Measurements from ENCODE around the gene SNX27.
"Not testable (repeated sequence)": the region's sequence is repeated elsewhere in the genome, so short reads cannot be mapped to it uniquely, and the experiment has no call there.

The SNX27 gene

GRCh38 chr1:151615711-151616504 is 4.1 kb downstream of the SNX27 start:
- Mint-ChIP-seq H3K36me3 (ENCODE audit: low read depth) (peaks cover 20% of the 10 kb centered on the region), H3K9me3 (no peaks in the 10 kb centered on the region), H3K4me1 (ENCODE audit: low read depth) (peaks cover 72% of the 10 kb centered on the region), H3K27me3 (no peaks in the 10 kb centered on the region), H3K27ac (peak overlapping the region; percentile 86), H3K4me3 (no peak overlapping the region)
- DNase-seq, result no peak

GRCh38 chr1:151616505-151616849 is 4.6 kb downstream of the SNX27 start:
- H3K27ac Mint-ChIP-seq, result peak overlapping the region; percentile 86
- DNase-seq, result no peak
- H3K36me3 Mint-ChIP-seq (ENCODE audit: low read depth), result peaks cover 20% of the 10 kb centered on the region
- no peaks in the 10 kb centered on the region for H3K9me3 Mint-ChIP-seq
- H3K4me1 Mint-ChIP-seq (ENCODE audit: low read depth), result peaks cover 72% of the 10 kb centered on the region
- no peaks in the 10 kb centered on the region for H3K27me3 Mint-ChIP-seq
- peak overlapping the region; percentile 12 for H3K4me3 Mint-ChIP-seq

GRCh38 chr1:151618003-151618402 is 6.2 kb downstream of the SNX27 start:
- H3K9me3 Mint-ChIP-seq, result no peaks in the 10 kb centered on the region
- no peak overlapping the region for H3K27ac Mint-ChIP-seq
- peaks cover 71% of the 10 kb centered on the region for H3K4me1 Mint-ChIP-seq (ENCODE audit: low read depth)
- H3K4me3 Mint-ChIP-seq, result no peak overlapping the region
- H3K36me3 Mint-ChIP-seq (ENCODE audit: low read depth), result peaks cover 15% of the 10 kb centered on the region
- DNase-seq, result no peak
- H3K27me3 Mint-ChIP-seq, result no peaks in the 10 kb centered on the region

GRCh38 chr1:151618470-151618869 is 6.6 kb downstream of the SNX27 start:
- Mint-ChIP-seq H3K36me3 (ENCODE audit: low read depth) (peaks cover 14% of the 10 kb centered on the region), H3K27ac (no peak overlapping the region), H3K4me1 (ENCODE audit: low read depth) (peaks cover 66% of the 10 kb centered on the region), H3K4me3 (no peak overlapping the region), H3K27me3 (no peaks in the 10 kb centered on the region), H3K9me3 (no peaks in the 10 kb centered on the region)
- DNase-seq, result no peak

GRCh38 chr1:151618996-151619395 is 7.1 kb downstream of the SNX27 start:
- H3K27ac Mint-ChIP-seq, H3K9me3 Mint-ChIP-seq, H3K4me3 Mint-ChIP-seq, DNase-seq, H3K27me3 Mint-ChIP-seq: not testable (repeated sequence)
- Mint-ChIP-seq H3K36me3 (ENCODE audit: low read depth) (peaks cover 16% of the 10 kb centered on the region), H3K4me1 (ENCODE audit: low read depth) (peaks cover 61% of the 10 kb centered on the region)

GRCh38 chr1:151619489-151620093 is 7.7 kb downstream of the SNX27 start:
- H3K27ac Mint-ChIP-seq, result peak overlapping the region; percentile 46
- H3K4me3 Mint-ChIP-seq, result no peak overlapping the region

GRCh38 chr1:151620286-151620685 is 8.4 kb downstream of the SNX27 start:
- Mint-ChIP-seq H3K9me3 (no peaks in the 10 kb centered on the region), H3K27me3 (no peaks in the 10 kb centered on the region), H3K36me3 (ENCODE audit: low read depth) (peaks cover 15% of the 10 kb centered on the region), H3K4me1 (ENCODE audit: low read depth) (peaks cover 49% of the 10 kb centered on the region), H3K27ac (peak overlapping the region; percentile 73), H3K4me3 (no peak overlapping the region)
- DNase-seq, result no peak

More at GRCh38 chr1:151619489-151620093, 7.7 kb downstream of the SNX27 start:
- H3K36me3 Mint-ChIP-seq (ENCODE audit: low read depth), result peaks cover 16% of the 10 kb centered on the region
- no peak for DNase-seq
- H3K9me3 Mint-ChIP-seq, result no peaks in the 10 kb centered on the region
- H3K4me1 Mint-ChIP-seq (ENCODE audit: low read depth), result peaks cover 55% of the 10 kb centered on the region
- no peaks in the 10 kb centered on the region for H3K27me3 Mint-ChIP-seq

GRCh38 chr1:151621351-151621750 is 9.5 kb downstream of the SNX27 start:
- no peaks in the 10 kb centered on the region for H3K9me3 Mint-ChIP-seq
- peaks cover 15% of the 10 kb centered on the region for H3K36me3 Mint-ChIP-seq (ENCODE audit: low read depth)
- DNase-seq, result no peak
- H3K27me3 Mint-ChIP-seq, result no peaks in the 10 kb centered on the region
- no peak overlapping the region for H3K4me3 Mint-ChIP-seq
- H3K27ac Mint-ChIP-seq, result no peak overlapping the region
- peaks cover 38% of the 10 kb centered on the region for H3K4me1 Mint-ChIP-seq (ENCODE audit: low read depth)

- Mint-ChIP-seq H3K27ac (no peak overlapping the region), H3K27me3 (no peaks in the 10 kb centered on the region), H3K9me3 (no peaks in the 10 kb centered on the region), H3K4me1 (ENCODE audit: low read depth) (peaks cover 18% of the 10 kb centered on the region), H3K4me3 (no peak overlapping the region), H3K36me3 (ENCODE audit: low read depth) (peaks cover 23% of the 10 kb centered on the region)
- DNase-seq, result no peak
These were observed 12.9 kb downstream of the SNX27 start for GRCh38 chr1:151624783-151625182.

- Mint-ChIP-seq H3K4me3 (no peak overlapping the region), H3K36me3 (ENCODE audit: low read depth) (peaks cover 23% of the 10 kb centered on the region), H3K4me1 (ENCODE audit: low read depth) (peaks cover 2% of the 10 kb centered on the region), H3K9me3 (no peaks in the 10 kb centered on the region), H3K27ac (no peak overlapping the region), H3K27me3 (no peaks in the 10 kb centered on the region)
- no peak for DNase-seq
These were observed 15.0 kb downstream of the SNX27 start for GRCh38 chr1:151626740-151627334.

- peaks cover 5% of the 10 kb centered on the region for H3K4me1 Mint-ChIP-seq (ENCODE audit: low read depth)
- H3K36me3 Mint-ChIP-seq (ENCODE audit: low read depth), result peaks cover 21% of the 10 kb centered on the region
- no peak overlapping the region for H3K4me3 Mint-ChIP-seq
- no peaks in the 10 kb centered on the region for H3K9me3 Mint-ChIP-seq
- no peak for DNase-seq
- H3K27me3 Mint-ChIP-seq, result no peaks in the 10 kb centered on the region
- no peak overlapping the region for H3K27ac Mint-ChIP-seq
These were observed 17.4 kb downstream of the SNX27 start for GRCh38 chr1:151629278-151629677.

- H3K27me3 Mint-ChIP-seq, result no peaks in the 10 kb centered on the region
- H3K27ac Mint-ChIP-seq, result no peak overlapping the region
- peaks cover 17% of the 10 kb centered on the region for H3K36me3 Mint-ChIP-seq (ENCODE audit: low read depth)
- no peak for DNase-seq
- H3K4me3 Mint-ChIP-seq, result no peak overlapping the region
- peaks cover 18% of the 10 kb centered on the region for H3K4me1 Mint-ChIP-seq (ENCODE audit: low read depth)
- H3K9me3 Mint-ChIP-seq, result no peaks in the 10 kb centered on the region
These were observed 23.7 kb downstream of the SNX27 start for GRCh38 chr1:151635479-151636072.

GRCh38 chr1:151638074-151638775 is 26.4 kb downstream of the SNX27 start:
- H3K27me3 Mint-ChIP-seq, result no peaks in the 10 kb centered on the region
- H3K4me1 Mint-ChIP-seq (ENCODE audit: low read depth), result peaks cover 25% of the 10 kb centered on the region
- no peak overlapping the region for H3K4me3 Mint-ChIP-seq
- no peak for DNase-seq
- H3K9me3 Mint-ChIP-seq, result no peaks in the 10 kb centered on the region
- H3K27ac Mint-ChIP-seq, result no peak overlapping the region
- peaks cover 22% of the 10 kb centered on the region for H3K36me3 Mint-ChIP-seq (ENCODE audit: low read depth)

- no peak for DNase-seq
- Mint-ChIP-seq H3K27me3 (no peaks in the 10 kb centered on the region), H3K27ac (no peak overlapping the region), H3K4me3 (no peak overlapping the region), H3K36me3 (ENCODE audit: low read depth) (peaks cover 22% of the 10 kb centered on the region), H3K4me1 (ENCODE audit: low read depth) (peaks cover 23% of the 10 kb centered on the region), H3K9me3 (no peaks in the 10 kb centered on the region)
These were observed 27.0 kb downstream of the SNX27 start for GRCh38 chr1:151638812-151639211.
